Smooth muscle cell (in vitro differentiated cells): ENCODE results near the gene ITPR2. TPM values are rescaled to one million over a fixed set of nuclear protein-coding genes. Genes with fewer than 3 reads are reported as not detected.
"Not testable (repeated sequence)": the region's sequence is repeated elsewhere in the genome, so short reads cannot be mapped to it uniquely, and the experiment has no call there.

Experiments
- DNase-seq: peaks from one replicate; lab custom pipeline; 2025; ENCODE audit not compliant: unreplicated experiment; lab: John Stamatoyannopoulos, UW
- H2AFZ ChIP-seq: fragments of 200-600 bp; sonication (generic); 2 replicates; pipeline ENCODE4 v1.6.0; 2016; ENCODE audit warnings: antibody characterized with exemption, low read depth, mild to moderate bottlenecking
- H3F3A ChIP-seq: fragments of 200-600 bp; sonication (generic); 2 replicates; pipeline ENCODE4 v1.6.0; 2017; ENCODE audit warnings: antibody characterized with exemption, low read depth
- H3K27ac ChIP-seq: fragments of 200-600 bp; sonication (generic); 2 replicates; pipeline ENCODE4 v1.5.1; 2016; ENCODE audit warnings: low read depth, mild to moderate bottlenecking
- H3K27me3 ChIP-seq: fragments of 200-600 bp; sonication (generic); 2 replicates; pipeline ENCODE4 v1.6.1; 2016; ENCODE audit warnings: low read depth, mild to moderate bottlenecking
- H3K36me3 ChIP-seq: fragments of 200-600 bp; sonication (generic); 2 replicates; pipeline ENCODE4 v1.5.1; 2016; ENCODE audit warnings: low read depth
- H3K4me1 ChIP-seq: fragments of 200-600 bp; sonication (generic); 2 replicates; pipeline ENCODE4 v1.5.1; 2016; ENCODE audit warnings: low read depth
- H3K4me2 ChIP-seq: fragments of 200-600 bp; sonication (generic); 2 replicates; pipeline ENCODE4 v1.6.0; 2016; ENCODE audit warnings: mild to moderate bottlenecking
- H3K4me3 ChIP-seq: fragments of 200-600 bp; sonication (generic); 2 replicates; pipeline ENCODE4 v1.5.1; 2016; ENCODE audit warnings: mild to moderate bottlenecking
- H3K79me2 ChIP-seq: fragments of 200-600 bp; sonication (generic); 2 replicates; pipeline ENCODE4 v1.6.0; 2016; ENCODE audit warnings: low read depth, mild to moderate bottlenecking
- H3K9ac ChIP-seq: fragments of 200-600 bp; sonication (generic); 2 replicates; pipeline ENCODE4 v1.6.0; 2016; ENCODE audit warnings: low read depth
- H3K9me3 ChIP-seq: fragments of 200-600 bp; sonication (generic); replicated peaks from 2 replicates; pipeline ENCODE4 v1.5.1; 2016; ENCODE audit warnings: low read depth
- H4K20me1 ChIP-seq: fragments of 200-600 bp; sonication (generic); 2 replicates; pipeline ENCODE4 v1.6.0; 2016; ENCODE audit warnings: low read depth
- WGBS: methylation state at CpG from one replicate; pipeline ENCODE4 v1.1.7; 2016; ENCODE audit warnings: low lambda C conversion rate; 5-methylcytosine and 5-hydroxymethylcytosine counted together
- polyA plus RNA-seq: library from polyadenylated mRNA; unstranded; fragments of >200 nt; fragmentation: Nextera tagmentation; extraction: Ambion mirVana; gene quantifications from 2 replicates; pipeline ENCODE4 v1.2.1, GENCODE V29; 2016
- total RNA-seq: library from RNA; depleted of rRNA; stranded (reverse); fragments of >200 nt; gene quantifications from 2 replicates; pipeline ENCODE4 v1.2.3, GENCODE V29; 2014
- TF ChIP-seq, protein P1 (sequence below): fragments of 200-600 bp; sonication (generic); IDR thresholded peaks from 2 replicates; pipeline ENCODE4 v1.5.1; 2017; ENCODE audit warnings: borderline replicate concordance, mild to moderate bottlenecking, antibody characterized with exemption; ENCODE audit not compliant: insufficient read depth, poor library complexity, severe bottlenecking

The ITPR2 gene
- total and polyA plus RNA-seq, 2 experiments from 2014 or later: 6.8 to 17.4 TPM

DNA sequence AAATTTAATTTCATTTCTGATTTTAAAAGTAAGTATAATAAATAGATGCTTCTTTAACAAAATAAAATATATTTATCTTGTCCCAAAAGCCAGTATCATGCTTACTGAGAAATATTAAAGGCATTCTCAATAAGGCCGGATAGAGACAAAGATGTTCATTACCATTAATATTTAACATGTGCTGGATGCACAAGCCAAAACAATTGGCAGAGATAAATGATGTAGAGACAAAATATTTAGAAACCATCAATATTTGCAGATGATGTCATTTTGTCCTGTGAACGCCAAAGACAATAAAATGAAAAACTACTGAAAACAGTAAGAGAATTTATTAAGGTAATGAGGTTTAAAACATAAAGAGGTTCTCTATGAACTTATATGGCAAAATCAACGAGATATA, 313.5 kb downstream of the ITPR2 start:
- WGBS: 93% methylated on average over 3 of the region's 3 CpGs
- Histone ChIP-seq H3K4me3 (no peak overlapping the region), H3K4me2 (no peak overlapping the region), H3F3A (no peaks in the 10 kb centered on the region), H3K9ac (no peak overlapping the region), H3K27me3 (no peaks in the 10 kb centered on the region), H2AFZ (no peak overlapping the region), H3K27ac (no peak overlapping the region), H3K79me2 (no peaks in the 10 kb centered on the region), H3K4me1 (no peaks in the 10 kb centered on the region), H3K9me3 (peaks cover 10% of the 10 kb centered on the region), H3K36me3 (no peaks in the 10 kb centered on the region), H4K20me1 (no peaks in the 10 kb centered on the region)
- DNase-seq: no peak
- TF ChIP-seq, protein P1, sequence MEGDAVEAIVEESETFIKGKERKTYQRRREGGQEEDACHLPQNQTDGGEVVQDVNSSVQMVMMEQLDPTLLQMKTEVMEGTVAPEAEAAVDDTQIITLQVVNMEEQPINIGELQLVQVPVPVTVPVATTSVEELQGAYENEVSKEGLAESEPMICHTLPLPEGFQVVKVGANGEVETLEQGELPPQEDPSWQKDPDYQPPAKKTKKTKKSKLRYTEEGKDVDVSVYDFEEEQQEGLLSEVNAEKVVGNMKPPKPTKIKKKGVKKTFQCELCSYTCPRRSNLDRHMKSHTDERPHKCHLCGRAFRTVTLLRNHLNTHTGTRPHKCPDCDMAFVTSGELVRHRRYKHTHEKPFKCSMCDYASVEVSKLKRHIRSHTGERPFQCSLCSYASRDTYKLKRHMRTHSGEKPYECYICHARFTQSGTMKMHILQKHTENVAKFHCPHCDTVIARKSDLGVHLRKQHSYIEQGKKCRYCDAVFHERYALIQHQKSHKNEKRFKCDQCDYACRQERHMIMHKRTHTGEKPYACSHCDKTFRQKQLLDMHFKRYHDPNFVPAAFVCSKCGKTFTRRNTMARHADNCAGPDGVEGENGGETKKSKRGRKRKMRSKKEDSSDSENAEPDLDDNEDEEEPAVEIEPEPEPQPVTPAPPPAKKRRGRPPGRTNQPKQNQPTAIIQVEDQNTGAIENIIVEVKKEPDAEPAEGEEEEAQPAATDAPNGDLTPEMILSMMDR: no peak

DNA sequence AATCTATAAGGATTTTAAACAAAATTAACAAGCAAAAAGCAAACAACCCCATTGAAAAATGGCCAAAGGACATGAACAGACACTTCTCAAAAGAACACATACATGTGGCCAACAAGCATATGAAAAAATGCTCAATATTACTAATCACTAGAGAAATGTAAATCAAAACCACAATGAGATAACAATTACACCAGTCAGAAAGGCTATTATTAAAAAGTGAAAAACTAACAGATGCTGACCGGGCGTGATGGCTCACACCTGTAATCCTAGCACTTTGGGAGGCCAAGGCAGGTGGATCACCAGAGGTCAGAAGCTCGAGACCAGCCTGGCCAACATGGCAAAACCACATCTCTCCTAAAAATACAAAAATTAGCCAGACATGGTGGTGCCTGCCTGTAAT, 315.7 kb downstream of the ITPR2 start:
- H3K9me3 ChIP-seq: peaks cover 10% of the 10 kb centered on the region
- H3K9ac ChIP-seq, H3F3A ChIP-seq, H3K27ac ChIP-seq, DNase-seq, H3K4me3 ChIP-seq, H3K4me2 ChIP-seq, H2AFZ ChIP-seq, H3K79me2 ChIP-seq, H3K4me1 ChIP-seq, H3K27me3 ChIP-seq, H4K20me1 ChIP-seq, H3K36me3 ChIP-seq: not testable (repeated sequence)
- WGBS: 98% methylated on average over 3 of the region's 3 CpGs

DNA sequence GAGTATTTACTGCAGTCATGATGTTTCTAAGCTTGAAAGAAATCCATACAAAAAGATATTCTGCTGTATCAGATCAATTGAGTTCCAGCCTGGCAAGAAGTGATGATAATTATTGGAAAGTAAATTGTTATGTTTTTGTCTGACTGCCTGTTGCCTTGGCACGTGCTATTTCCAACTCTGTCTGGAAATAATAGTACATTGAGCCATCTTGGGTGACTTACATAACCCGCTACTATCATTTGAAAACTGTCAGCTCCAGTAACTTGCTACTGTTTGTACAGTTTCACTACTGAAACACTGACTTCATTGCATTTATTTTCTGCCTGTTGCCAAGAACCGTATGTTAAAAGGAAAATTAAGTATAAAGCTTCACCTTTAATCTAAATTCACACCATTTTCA, 318.6 kb downstream of the ITPR2 start:
- no peak overlapping the region for H2AFZ ChIP-seq
- H3K27ac ChIP-seq: no peak overlapping the region
- no peak overlapping the region for H3K4me3 ChIP-seq
- H3K79me2 ChIP-seq: no peaks in the 10 kb centered on the region
- DNase-seq: no peak
- H3K9me3 ChIP-seq: peaks cover 7% of the 10 kb centered on the region
- 90% methylated on average over 3 of the region's 3 CpGs for WGBS
- TF ChIP-seq, protein P1: no peak
- no peaks in the 10 kb centered on the region for H3F3A ChIP-seq
- H3K4me1 ChIP-seq: no peaks in the 10 kb centered on the region
- no peaks in the 10 kb centered on the region for H3K36me3 ChIP-seq
- no peaks in the 10 kb centered on the region for H4K20me1 ChIP-seq
- H3K4me2 ChIP-seq: no peak overlapping the region
- no peak overlapping the region for H3K9ac ChIP-seq
- H3K27me3 ChIP-seq: no peaks in the 10 kb centered on the region

DNA sequence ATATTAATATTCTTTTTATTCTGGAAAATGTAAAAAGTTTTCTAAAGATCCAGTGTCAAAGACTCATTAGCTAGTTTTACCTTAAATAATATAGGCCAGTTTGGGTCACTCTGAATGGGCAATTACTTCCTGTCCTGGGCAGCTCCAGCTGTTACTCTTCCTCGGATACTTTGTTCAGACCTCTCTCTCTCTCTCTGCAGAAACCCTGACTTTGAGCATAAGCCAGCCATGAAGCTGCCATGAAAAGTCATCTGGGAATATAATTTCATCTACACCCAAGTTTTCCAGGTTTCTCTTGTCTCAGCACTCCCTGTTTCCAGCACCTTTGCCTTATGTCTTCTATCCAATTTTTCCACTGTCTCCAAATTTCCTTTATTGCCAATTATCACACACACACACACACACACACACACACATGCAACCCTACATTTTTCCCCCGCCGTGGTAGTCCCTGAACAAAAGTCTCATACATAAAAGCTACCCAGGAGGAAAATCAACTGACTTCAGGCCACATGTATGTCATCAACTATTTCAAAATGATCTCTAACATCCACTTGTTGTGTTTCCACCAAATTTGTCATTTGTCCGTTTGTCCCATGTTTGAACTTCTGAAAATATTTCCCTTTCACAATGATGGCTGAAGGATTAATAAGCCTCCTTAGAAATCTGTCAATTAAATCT, 319.5 kb downstream of the ITPR2 start:
- Histone ChIP-seq H3K9me3 (no peaks in the 10 kb centered on the region), H3K36me3 (no peaks in the 10 kb centered on the region), H3K4me1 (no peaks in the 10 kb centered on the region), H4K20me1 (no peaks in the 10 kb centered on the region), H3K9ac (no peak overlapping the region), H3K27ac (no peak overlapping the region), H3F3A (no peaks in the 10 kb centered on the region), H3K79me2 (no peaks in the 10 kb centered on the region), H3K4me3 (no peak overlapping the region), H3K4me2 (no peak overlapping the region), H3K27me3 (no peaks in the 10 kb centered on the region), H2AFZ (no peak overlapping the region)
- no peak for DNase-seq
- TF ChIP-seq, protein P1: no peak
- 94% methylated on average over 4 of the region's 4 CpGs for WGBS
